Ovary (tissue), 9 donors: Measurements from ENCODE around the gene PITPNC1. TPM values are rescaled to one million over a fixed set of nuclear protein-coding genes. Genes with fewer than 3 reads are reported as not detected.
"Not testable (repeated sequence)": the region's sequence is repeated elsewhere in the genome, so short reads cannot be mapped to it uniquely, and the experiment has no call there.

Experiments used
- DNase-seq, 5 donors: peaks; one replicate each; pipeline ENCODE4 v3.0.0-alpha.2; 2019 to 2020
- H3K27ac ChIP-seq, 2 donors: fragments of 200-600 bp; one replicate each; pipeline versions ENCODE4 v1.5.1 to v1.8.0; 2019 to 2022
- H3K27me3 ChIP-seq: fragments of 200-600 bp; one replicate; pipeline ENCODE4 v1.8.0; 2022
- H3K36me3 ChIP-seq: fragments of 200-600 bp; sonication (generic); one replicate; pipeline ENCODE4 v1.5.1; 2019
- H3K4me1 ChIP-seq: one replicate; pipeline ENCODE4 v1.8.1; 2013; ENCODE audit warnings: mild to moderate bottlenecking, moderate library complexity; ENCODE audit not compliant: insufficient read depth
- H3K4me3 ChIP-seq: fragments of 200-600 bp; sonication (generic); one replicate; pipeline ENCODE4 v1.5.1; 2017
- H3K9me3 ChIP-seq, 2 donors: fragments of 200-600 bp in 1 of 2; sonication (generic) in 1 of 2; one replicate each; pipeline versions ENCODE4 v1.5.1 to v1.8.1; 2013 to 2019; ENCODE audit warnings: mild to moderate bottlenecking in 1 of 2, moderate library complexity in 1 of 2
- CTCF ChIP-seq, 3 donors: fragments of 450-650 bp in 2 of 3; fragments of 200-600 bp in 1 of 3; IDR thresholded peaks; one replicate each; pipeline versions ENCODE4 v1.5.1 to v1.8.0; 2016 to 2022; ENCODE audit warnings: antibody characterized with exemption in 3 of 3, mild to moderate bottlenecking in 1 of 3
- EP300 ChIP-seq: sonication (generic); formaldehyde crosslinking; IDR thresholded peaks from one replicate; pipeline ENCODE4 v1.6.1; 2017; ENCODE audit warnings: antibody characterized with exemption
- POLR2A ChIP-seq: fragments of 450-650 bp; IDR thresholded peaks from one replicate; pipeline ENCODE4 v1.6.1; 2017; ENCODE audit warnings: antibody characterized with exemption, mild to moderate bottlenecking, moderate library complexity
- WGBS, 3 donors: extraction: QIAGEN DNeasy Blood & Tissue Kit in 1 of 3; methylation state at CpG; one replicate each; pipeline versions ENCODE4 v1.1.5 to v1.1.7; 2013 to 2017; 5-methylcytosine and 5-hydroxymethylcytosine counted together
- intact Hi-C, 4 donors: fragments of 100-400 bp; cut with DNase I; formaldehyde crosslinking; loops; one replicate each; pipeline versions ENCODE4 v1.11.0 to v1.15.1; 2022 to 2023
- polyA plus RNA-seq, 2 donors: library from polyadenylated mRNA; stranded (reverse); fragments of 200-250 nt in 1 of 2; fragments of 350-450 nt in 1 of 2; fragmentation: Illumina TruSeq in 1 of 2; extraction: RNeasy Lipid Tissue Mini Kit (QIAGEN cat#74804) in 1 of 2; gene quantifications; one replicate each; pipeline ENCODE4 v1.2.3, GENCODE V29; 2013 to 2014
- total RNA-seq, 7 donors: library from RNA; depleted of rRNA in 2 of 7; stranded (reverse); fragments of >200 nt in 2 of 7; fragmentation: NEBNext Ultra II Directional in 3 of 7; extraction: Animal tissue kit (Norgen Biotek cat#: 25700) in 3 of 7; gene quantifications; one replicate each; pipeline versions ENCODE4 v1.1.0 to v1.2.4, GENCODE V29; 2016 to 2023
- donor health status: DM: no; HTN: no; CAD: no; lungs with moderate emphysema.
- donor health status: DM: no; HTN: no; CAD: no.
- donor health status: Bipolar disorder and iron deficiency.
- donor health status: DM: yes; HTN: yes; CAD: no.
- donor health status: DM: no; HTN: no; CAD: no.
- donor health status: DM: yes; HTN: yes; CAD: no.

PITPNC1 gene
- total and polyA plus RNA-seq, 9 donors = 14.9 to 40.9 (median 23.8) TPM

GRCh38 chr17:67403483-67403882, 26.4 kb downstream of the PITPNC1 start:
- DNase-seq = no peak
- no peak for TF ChIP-seq CTCF (IDR thresholded peaks at IDR 0.05)
- TF ChIP-seq POLR2A = no peak
- TF ChIP-seq EP300 = no peak

GRCh38 chr17:67408455-67408830, 31.4 kb downstream of the PITPNC1 start:
- not testable (repeated sequence) for H3K4me3 ChIP-seq

More at GRCh38 chr17:67403483-67403882, 26.4 kb downstream of the PITPNC1 start:
- Histone ChIP-seq H3K4me3 (no peak overlapping the region), H3K36me3 (no peaks in the 10 kb centered on the region), H3K9me3 (no peaks in the 10 kb centered on the region), H3K27me3 (no peaks in the 10 kb centered on the region), H3K4me1 (peaks cover 3% of the 10 kb centered on the region), H3K27ac (no peak overlapping the region)
- 88 to 92% (median 91%) methylated on average over 6 of the region's 6 CpGs for WGBS, 3 donors
- intact Hi-C loops = no loop called here

GRCh38 chr17:67411397-67411796, 34.3 kb downstream of the PITPNC1 start:
- intact Hi-C loops = no loop called here
- no peak for DNase-seq
- H3K27ac ChIP-seq = no peak overlapping the region
- H3K9me3 ChIP-seq = no peaks in the 10 kb centered on the region
- WGBS, 3 donors = 93 to 95% (median 93%) methylated on average over 4 of the region's 4 CpGs
- no peak overlapping the region for H3K4me3 ChIP-seq
- no peaks in the 10 kb centered on the region for H3K27me3 ChIP-seq
- no peak for TF ChIP-seq CTCF (IDR thresholded peaks at IDR 0.05)
- TF ChIP-seq EP300 = no peak
- TF ChIP-seq POLR2A = no peak
- H3K4me1 ChIP-seq = peaks cover 5% of the 10 kb centered on the region
- no peaks in the 10 kb centered on the region for H3K36me3 ChIP-seq

More at GRCh38 chr17:67408455-67408830, 31.4 kb downstream of the PITPNC1 start:
- H3K36me3 ChIP-seq, DNase-seq, H3K9me3 ChIP-seq, H3K4me1 ChIP-seq, H3K27ac ChIP-seq, H3K27me3 ChIP-seq, intact Hi-C loops: not testable (repeated sequence)
- 63 to 89% (median 74%) methylated on average over 3 of the region's 3 CpGs for WGBS, 3 donors

- Histone ChIP-seq H3K27me3 (no peaks in the 10 kb centered on the region), H3K4me1 (peaks cover 5% of the 10 kb centered on the region), H3K9me3 (no peaks in the 10 kb centered on the region), H3K4me3 (no peak overlapping the region), H3K27ac (no peak overlapping the region), H3K36me3 (no peaks in the 10 kb centered on the region)
- intact Hi-C loops = no loop called here
- TF ChIP-seq POLR2A = no peak
- TF ChIP-seq EP300 = no peak
- no peak for TF ChIP-seq CTCF (IDR thresholded peaks at IDR 0.05)
- WGBS, 3 donors = 42 to 53% (median 51%) methylated on average over 4 of the region's 4 CpGs
- DNase-seq = no peak
Measured at GRCh38 chr17:67412032-67412431, 35.0 kb downstream of the PITPNC1 start.

- intact Hi-C loops = no loop called here
- Histone ChIP-seq H3K27ac (no peak overlapping the region), H3K9me3 (no peaks in the 10 kb centered on the region), H3K4me3 (no peak overlapping the region), H3K27me3 (no peaks in the 10 kb centered on the region), H3K36me3 (no peaks in the 10 kb centered on the region), H3K4me1 (peaks cover 5% of the 10 kb centered on the region)
- TF ChIP-seq POLR2A = no peak
- TF ChIP-seq EP300 = no peak
- TF ChIP-seq CTCF (IDR thresholded peaks at IDR 0.05) = no peak
- whole genome bisulfite sequencing, 3 donors = 71 to 75% (median 71%) methylated on average over 2 of the region's 2 CpGs
- DNase-seq = no peak
Measured at GRCh38 chr17:67412941-67413340, 35.9 kb downstream of the PITPNC1 start.
